NCI-H146 (cell line): ENCODE results near the gene TSPAN18.

Experiments
- DNase-seq: peaks from one replicate; lab custom pipeline; 2025; lab: John Stamatoyannopoulos, UW

Gene TSPAN18

DNA sequence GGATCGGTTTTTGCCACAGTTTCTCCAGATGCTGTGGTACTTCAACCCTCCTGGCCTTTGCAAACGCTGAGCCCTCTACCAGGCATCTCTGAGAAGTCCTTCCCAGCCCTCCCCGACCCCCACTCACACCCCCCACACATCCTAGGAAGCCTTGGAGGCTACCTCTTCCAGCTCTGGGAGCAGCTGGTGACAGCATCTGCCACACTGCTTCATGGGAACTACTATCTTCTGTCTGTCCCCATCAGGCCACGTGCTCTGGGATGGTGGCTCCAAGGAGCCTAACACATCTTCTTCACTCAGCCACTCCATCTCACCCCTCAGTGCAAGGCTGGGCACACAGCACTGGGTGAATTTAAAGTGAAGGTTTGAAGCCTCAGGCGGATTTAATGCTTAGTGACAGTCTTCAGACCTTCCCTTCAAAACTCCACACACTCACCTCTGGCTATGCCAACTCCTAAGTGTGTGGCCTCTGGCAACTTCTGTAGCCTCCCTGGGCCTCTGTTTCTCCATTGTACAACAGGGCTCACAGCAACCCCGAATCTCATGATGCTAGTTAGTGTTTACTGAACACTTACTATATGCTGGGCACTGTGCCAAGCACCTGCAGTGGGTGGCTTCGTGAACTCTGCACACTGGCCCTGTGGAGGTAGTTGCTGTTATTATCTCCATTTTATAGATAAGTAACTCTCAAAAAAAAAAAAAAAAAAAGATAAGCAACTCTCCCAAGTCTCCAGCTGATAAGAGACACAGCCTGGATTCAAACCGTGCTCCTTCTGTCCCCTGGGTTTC is 231.2 kb downstream of the TSPAN18 start:
- peak; percentile 67 for DNase-seq

DNA sequence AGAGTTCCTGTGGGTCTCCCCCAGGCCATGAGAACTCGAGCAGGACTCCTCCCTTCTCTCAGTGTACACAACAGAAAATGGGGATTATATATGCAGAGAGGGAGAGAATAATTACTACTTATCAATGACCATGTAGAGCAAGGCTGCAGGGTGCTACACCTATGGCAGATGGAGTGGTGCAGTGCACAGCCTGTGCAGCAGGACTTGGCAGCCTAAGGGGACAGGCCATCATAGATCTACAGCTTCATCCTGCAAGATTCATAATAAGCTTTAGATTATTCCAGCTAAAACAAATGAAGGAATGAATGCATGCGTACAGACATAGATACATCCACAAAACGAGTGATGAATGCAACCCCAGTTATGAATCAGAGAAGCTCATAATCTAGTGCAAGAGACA is 232.3 kb downstream of the TSPAN18 start:
- peak; percentile 22 for DNase-seq

GRCh38 chr11:44960200-44960845 is 233.6 kb downstream of the TSPAN18 start:
- no peak for DNase-seq

DNA sequence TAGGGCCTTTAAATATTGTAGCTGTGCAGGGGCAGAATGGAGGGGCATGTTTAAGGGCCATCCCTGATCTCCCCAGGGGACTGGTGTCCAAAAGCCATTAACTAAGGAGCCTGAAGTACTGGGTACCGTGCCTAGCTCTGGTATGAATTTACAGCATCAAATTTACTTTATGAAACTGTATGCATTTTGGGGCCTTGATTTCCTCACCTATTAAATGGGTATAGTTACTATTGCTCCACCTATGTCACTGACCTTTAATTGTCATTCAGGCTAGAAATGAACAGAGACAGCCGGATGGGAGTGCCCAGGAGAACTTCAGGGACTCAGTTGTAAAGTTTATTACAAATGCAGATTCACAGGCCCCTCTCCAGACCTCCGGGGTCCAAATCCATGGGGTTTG is 235.7 kb downstream of the TSPAN18 start:
- no peak for DNase-seq

DNA sequence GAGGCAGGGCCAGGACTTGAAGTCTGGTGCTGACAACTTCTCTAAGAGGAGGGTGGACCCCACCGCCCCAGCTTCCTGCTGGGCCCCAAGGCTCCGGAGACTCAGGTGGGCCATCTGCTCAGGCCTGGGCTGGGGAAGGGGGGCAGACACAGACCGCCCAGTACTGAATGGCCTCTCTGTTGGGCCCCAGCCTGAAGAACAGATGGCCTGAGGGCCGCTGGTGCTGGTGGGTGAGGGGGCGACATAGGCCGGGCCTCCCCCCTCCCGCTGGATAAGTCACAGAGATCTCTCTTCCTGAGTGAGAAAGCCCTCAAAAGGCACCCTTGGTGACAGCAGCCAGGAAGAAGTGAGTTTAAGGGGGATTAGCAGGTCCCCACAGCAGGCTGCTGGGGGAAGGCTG is 236.4 kb downstream of the TSPAN18 start:
- DNase-seq: no peak

DNA sequence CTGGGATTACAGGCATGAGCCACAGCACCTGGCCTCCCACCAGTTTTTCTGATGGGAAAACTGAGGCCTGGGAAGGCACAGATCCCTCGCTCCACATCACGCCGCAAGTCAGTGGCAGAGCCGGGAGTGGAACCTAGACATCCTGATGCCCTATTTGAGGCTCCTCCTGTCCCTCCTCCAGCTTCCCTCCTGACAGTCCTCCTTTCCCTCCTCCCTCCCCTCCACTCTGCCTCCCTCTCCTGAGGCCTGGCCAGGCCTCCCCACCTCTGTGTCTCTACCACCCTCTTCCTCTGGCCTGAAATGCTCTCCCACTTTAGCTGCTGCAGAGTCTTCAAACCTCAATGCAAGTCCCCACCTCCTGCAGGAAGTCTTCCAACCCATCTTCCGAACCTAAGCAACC is 237.2 kb downstream of the TSPAN18 start:
- DNase-seq: no peak

DNA sequence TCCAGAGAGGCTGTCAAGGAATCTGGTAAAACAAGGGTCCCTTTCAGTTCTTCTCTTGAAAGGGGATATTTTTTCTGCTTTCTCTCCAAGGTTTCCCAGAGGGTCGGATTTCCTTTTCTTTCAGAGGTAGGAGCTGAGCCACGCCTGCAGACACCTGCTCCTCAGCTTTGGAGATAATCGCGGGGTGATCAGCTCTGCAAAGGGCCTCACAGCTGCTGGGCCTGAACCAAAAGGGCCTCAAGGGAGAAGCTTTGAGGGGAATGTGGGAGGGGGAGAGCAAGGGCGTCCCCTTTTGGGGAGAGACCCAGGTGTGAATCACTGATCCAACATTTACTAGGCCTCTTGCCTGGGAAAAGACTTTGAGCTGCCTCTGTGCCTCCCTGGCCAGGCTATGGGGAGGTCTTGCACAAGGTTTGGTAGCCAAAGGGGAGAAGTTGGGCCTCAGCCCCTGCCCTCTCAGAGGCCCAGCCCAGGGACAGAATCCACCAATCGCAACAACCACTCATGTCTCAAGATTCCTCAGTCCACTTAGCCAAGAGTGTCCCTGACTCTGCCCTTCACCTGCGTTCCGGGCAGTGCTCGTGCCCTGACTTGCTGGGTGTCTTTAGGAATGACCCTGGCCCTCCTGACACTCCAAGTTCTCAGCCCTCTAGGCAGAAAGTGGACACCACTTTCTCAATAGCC is 237.9 kb downstream of the TSPAN18 start:
- peak; percentile 43 for DNase-seq

DNA sequence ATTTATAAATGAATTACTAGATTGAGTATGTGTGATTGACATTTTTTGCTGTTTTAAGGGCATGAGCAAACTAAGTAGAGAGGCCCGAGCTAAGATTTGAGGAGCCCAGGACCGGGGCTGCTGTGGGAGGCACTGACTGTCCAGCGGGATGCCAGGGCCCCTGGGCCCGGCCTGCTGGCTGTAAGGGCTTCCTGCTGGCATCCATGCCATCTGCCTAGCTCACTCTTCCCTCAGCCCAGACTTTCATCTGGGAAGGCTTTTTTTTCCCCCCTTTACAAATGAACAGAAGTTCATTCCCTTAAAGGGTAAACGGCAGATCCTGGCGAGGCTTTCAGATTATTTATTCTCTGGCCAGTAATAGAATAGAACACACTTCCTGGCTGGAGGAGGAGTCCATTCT is 239.9 kb downstream of the TSPAN18 start:
- no peak for DNase-seq

GRCh38 chr11:44967930-44968496 is 241.3 kb downstream of the TSPAN18 start:
- DNase-seq: no peak

DNA sequence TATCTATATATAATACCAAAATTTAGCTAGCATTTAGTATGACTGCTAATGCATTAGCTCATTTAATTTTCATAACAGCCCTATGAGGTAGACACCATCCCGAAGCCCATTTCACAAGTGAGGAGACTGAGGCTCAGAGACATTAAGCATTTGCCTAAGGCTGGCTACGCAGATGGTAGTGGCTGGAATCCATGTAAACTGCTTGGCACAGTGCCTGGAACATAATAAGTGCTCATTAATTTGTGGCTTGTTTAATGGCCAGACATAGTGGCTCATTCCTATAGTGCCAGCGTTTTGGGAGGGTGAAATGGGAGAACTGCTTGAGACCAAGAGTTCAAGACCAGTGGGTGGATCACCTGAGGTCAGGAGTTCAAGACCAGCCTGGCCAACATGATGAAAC is 241.7 kb downstream of the TSPAN18 start:
- DNase-seq: no peak

GRCh38 chr11:44969651-44970252 is 243.0 kb downstream of the TSPAN18 start:
- DNase-seq: no peak

DNA sequence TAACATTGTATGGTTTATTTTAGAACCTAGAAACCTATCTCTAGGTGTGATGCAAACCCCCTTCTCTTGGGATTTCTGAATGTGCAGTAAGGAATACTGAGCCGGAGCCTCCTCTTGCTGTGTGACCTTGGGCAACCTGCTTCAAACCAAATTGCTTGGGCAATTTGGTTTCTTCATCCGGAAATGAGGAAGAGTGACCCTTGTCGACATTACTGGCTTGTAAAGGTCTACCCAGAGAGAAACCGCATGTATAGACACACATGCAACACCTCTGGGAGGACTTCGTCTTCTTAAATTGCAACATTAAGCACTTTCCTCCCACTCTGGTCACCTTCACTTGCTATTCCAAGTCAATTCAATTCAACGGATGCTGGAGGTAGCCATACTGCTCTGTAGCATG is 243.5 kb downstream of the TSPAN18 start:
- DNase-seq: no peak

DNA sequence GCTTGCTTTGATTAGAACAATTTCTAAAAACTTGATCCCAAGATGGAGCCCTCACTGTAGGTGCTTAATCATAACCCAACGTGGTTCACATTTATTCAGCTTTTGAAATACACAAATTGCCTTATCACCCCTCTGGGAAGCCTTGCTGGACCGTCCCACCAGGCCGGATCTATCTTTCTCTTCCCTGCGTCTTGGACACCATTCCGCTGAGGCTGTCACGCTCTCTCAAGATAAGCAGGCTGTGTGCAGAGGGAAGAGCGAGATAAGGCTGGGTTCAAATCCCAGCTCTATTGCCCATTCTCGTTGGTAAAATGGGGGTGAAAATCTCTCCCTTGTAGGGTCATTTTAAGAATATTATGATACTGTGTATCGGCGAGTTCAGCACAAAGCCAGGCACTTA is 244.4 kb downstream of the TSPAN18 start:
- DNase-seq: no peak

DNA sequence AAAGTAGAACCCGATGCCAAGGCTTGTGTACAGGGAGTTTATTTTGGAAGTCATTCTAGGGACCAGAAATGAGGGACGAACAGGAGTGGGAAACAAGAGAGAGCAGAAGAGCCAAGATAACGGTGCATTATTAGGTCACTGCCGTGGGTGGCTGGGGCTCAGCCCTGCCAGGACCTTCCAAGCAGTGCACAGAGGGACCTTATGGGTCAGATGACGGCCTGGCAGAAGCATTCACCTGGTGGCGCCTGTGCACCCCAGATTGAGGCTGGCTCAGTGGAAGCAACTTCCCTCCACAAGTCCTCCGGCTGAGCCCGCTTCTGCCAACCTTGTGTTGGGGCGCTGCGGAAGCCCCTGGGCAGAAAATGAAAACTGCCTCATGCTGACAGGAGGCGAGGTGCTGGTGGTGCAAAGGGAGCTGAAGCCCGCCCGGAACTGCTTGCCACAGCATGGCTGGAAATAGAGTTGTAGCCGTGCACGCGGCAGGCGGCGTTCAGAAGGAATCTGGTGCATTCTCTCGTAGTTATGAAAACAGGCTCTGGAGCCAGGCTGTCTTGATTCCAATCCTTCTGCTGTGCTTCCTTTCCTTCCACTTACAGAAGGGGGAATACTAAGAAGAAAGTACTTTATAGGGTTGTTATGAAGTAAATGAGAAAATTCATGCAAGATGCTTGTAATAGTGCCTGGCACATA is 246.1 kb downstream of the TSPAN18 start:
- DNase-seq: no peak

- DNase-seq: peak; percentile 69
Measured at GRCh38 chr11:44973632-44974401, 247.1 kb downstream of the TSPAN18 start.

DNA sequence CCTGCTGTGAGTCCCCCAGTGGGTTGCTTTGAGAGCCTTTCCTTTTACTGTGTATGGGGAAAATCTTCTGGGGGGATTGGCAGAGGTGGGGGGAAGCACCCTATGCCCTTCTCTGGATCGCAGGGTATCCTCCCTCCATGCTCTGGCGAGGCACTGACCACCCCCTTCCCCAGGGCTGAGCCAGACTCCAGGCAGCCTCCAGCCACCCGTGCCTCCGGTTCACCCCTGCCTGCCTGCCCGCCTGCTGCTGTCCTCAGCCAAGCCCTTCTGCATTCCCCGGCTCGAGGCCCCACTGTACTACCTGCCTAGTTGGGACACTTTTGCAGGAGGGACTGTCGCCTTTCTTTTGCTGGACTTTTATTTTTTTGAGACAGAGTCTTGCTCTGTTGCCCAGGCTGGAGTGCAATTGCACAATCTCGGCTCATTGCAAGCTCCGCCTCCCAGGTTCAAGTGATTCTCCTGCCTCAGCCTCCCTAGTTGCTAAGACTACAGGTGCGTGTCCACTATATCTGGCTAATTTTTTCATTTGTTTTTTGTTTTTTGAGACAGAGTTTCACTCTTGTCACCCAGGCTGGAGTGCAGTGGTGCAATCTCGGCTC is 247.7 kb downstream of the TSPAN18 start:
- no peak for DNase-seq

GRCh38 chr11:44976576-44976975 is 249.8 kb downstream of the TSPAN18 start:
- no peak for DNase-seq

DNA sequence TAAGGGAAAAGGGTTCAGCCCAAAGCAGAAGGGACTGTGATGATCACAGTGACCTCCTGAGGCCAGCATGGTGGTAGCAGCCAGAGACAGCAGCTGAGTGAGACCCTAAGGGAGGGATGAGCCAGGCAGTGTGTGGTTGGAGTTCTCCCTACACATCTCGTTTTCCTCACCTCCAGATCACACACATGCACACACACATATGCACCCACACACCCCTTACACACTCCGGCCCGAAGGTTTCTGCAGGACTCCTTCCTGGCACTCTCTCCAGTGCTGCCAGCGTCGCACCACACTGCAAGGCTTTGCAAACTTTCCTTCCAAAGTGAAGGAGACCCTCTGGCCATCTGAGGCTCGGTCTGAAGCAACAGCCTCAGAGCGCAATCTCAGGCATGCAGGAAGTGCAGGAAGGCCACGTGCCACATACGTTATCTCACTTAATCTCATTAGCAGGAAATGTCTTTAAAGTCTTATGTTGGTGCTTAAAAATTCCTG is 250.8 kb downstream of the TSPAN18 start:
- DNase-seq: peak; percentile 41

- no peak for DNase-seq
Measured at GRCh38 chr11:44978274-44978960, 251.7 kb downstream of the TSPAN18 start.

DNA sequence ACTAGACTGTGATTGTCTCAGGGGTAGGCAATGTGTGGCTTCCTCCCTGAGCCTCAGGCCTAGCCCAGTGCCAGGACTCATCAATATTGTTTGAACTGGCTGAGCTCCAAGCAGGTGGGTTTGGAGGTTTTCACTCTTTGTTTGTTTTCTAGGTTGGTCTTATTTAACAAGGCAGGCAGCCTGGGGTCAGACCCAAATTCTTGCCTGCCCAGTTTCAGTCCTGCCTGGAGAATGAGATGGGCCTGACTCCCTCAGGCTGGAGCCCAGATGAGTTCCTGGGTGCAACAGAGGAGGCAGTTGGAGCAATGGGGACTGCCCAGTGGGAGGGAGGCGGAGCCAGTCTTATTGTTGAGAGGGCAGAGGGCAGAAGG is 252.2 kb downstream of the TSPAN18 start:
- DNase-seq: peak; percentile 98
